HG02642 (cell line): ENCODE data around the gene ARHGEF16.

ENCODE experiments used
- ATAC-seq: cut with Tn5 transposase; IDR thresholded peaks from one replicate; pipeline ENCODE4 v1.9.1; 2021; ENCODE audit warnings: mild to moderate bottlenecking; ENCODE audit not compliant: unreplicated experiment, poor library complexity

Gene ARHGEF16

GRCh38 chr1:3454811-3455618 is 550 bp downstream of the ARHGEF16 start:
- no peak for ATAC-seq

- no peak for ATAC-seq
Measured at GRCh38 chr1:3455670-3456448, 1.4 kb downstream of the ARHGEF16 start.

- no peak for ATAC-seq
Measured at GRCh38 chr1:3456449-3456963, 2.0 kb downstream of the ARHGEF16 start.

GRCh38 chr1:3456964-3457909 is 2.8 kb downstream of the ARHGEF16 start:
- ATAC-seq: no peak

- no peak for ATAC-seq
Measured at GRCh38 chr1:3457910-3458883, 3.7 kb downstream of the ARHGEF16 start.

GRCh38 chr1:3459051-3459908 is 4.8 kb downstream of the ARHGEF16 start:
- no peak for ATAC-seq

GRCh38 chr1:3459940-3460671 is 5.6 kb downstream of the ARHGEF16 start:
- no peak for ATAC-seq

- ATAC-seq: no peak
Measured at GRCh38 chr1:3460672-3461131, 6.2 kb downstream of the ARHGEF16 start.

- no peak for ATAC-seq
Measured at GRCh38 chr1:3461238-3461933, 6.9 kb downstream of the ARHGEF16 start.

- no peak for ATAC-seq
Measured at GRCh38 chr1:3461934-3462275, 7.4 kb downstream of the ARHGEF16 start.

- ATAC-seq: no peak
Measured at GRCh38 chr1:3462356-3463012, 8.0 kb downstream of the ARHGEF16 start.

- ATAC-seq: no peak
Measured at GRCh38 chr1:3463013-3463385, 8.5 kb downstream of the ARHGEF16 start.

GRCh38 chr1:3463408-3463863 is 9.0 kb downstream of the ARHGEF16 start:
- no peak for ATAC-seq

GRCh38 chr1:3463891-3464648 is 9.6 kb downstream of the ARHGEF16 start:
- no peak for ATAC-seq

- no peak for ATAC-seq
Measured at GRCh38 chr1:3464649-3465025, 10.2 kb downstream of the ARHGEF16 start.
